NK-92 treated with Interleukin-12 subunit alpha and Interleukin-12 subunit beta, amount 100 ng/mL, for 24 hours (cell line): Measurements from ENCODE around the gene GHITM.
A peak's percentile ranks its signal among the peaks of the same experiment; 100 is the strongest.
"Not testable (repeated sequence)": the region's sequence is repeated elsewhere in the genome, so short reads cannot be mapped to it uniquely, and the experiment has no call there.

Source experiments
- DNase-seq: peaks from one replicate; lab custom pipeline; 2025; lab: John Stamatoyannopoulos, UW

GHITM gene

DNA sequence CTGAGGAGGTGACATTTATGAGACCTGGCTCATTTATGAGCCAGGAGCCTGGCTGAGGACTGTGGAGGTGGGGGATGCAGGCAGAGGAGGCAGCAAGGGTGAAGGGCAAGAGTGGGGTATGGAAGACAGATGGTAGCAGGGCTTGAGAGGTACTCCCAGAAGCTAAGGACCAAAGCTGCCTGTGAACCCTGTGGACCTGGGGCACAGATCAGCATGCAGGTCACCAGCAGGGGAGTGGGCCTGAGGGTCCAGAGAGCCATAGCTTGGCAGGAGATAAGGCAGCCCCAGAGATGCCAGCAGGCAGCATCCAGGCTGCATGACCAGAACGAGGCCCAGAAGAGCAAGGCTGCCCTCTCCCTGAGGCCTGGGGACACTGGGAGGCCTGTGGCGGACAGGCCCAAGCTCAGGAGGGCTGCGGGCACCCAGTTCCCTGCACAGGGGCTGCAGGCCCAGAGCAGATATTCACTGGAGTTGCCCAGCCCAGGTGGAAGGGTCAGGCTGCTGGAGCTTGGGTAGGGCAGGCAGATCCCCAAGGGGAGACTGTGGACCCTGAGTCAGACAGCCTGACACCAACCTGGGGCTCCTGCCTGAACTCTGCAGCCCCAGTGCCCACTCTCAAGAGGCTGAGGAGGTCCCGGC lies 37.6 kb downstream of the GHITM start:
- peak; percentile 38 for DNase-seq

DNA sequence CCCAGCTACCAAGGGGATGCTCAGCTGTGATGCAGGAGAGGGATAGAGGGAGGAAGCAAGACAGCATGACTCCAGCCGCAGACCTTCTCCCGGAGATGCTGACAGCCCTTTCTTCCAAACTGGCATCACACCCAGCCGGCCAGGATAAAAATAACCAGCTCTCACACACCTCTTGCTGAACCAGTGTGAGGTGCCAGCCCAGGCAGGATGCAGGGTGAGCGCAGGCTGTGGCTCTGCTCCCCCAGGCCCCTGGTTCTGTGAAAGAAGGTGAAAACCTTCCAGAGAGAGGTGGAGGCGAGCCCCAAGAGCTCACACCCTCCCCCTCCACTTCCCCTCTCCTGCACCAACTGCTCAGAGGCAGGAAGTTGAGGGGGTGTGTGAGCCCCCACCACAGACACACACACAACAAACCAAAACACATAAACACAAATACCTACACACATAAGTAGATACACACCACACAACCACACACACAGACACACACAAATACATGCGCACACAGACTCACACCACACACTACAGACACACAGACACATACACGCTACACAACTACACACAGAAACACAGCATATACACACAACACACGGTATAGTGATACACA lies 38.3 kb downstream of the GHITM start:
- peak; percentile 82 for DNase-seq

DNA sequence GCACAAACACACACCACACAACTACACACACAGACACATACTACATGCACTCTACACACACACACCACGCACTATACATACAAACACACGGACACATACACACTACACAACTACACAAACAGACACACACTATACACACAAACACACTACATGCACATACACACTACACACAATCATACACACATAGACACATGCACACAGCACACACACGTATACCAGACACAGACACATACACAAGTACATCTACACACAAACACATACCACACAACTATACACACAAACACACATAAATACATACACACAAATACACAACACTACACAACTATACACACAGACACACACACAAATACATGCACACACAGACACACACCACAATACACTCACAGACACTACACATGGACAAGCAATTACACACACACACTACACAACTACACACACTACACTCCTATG lies 38.9 kb downstream of the GHITM start:
- DNase-seq = no peak

DNA sequence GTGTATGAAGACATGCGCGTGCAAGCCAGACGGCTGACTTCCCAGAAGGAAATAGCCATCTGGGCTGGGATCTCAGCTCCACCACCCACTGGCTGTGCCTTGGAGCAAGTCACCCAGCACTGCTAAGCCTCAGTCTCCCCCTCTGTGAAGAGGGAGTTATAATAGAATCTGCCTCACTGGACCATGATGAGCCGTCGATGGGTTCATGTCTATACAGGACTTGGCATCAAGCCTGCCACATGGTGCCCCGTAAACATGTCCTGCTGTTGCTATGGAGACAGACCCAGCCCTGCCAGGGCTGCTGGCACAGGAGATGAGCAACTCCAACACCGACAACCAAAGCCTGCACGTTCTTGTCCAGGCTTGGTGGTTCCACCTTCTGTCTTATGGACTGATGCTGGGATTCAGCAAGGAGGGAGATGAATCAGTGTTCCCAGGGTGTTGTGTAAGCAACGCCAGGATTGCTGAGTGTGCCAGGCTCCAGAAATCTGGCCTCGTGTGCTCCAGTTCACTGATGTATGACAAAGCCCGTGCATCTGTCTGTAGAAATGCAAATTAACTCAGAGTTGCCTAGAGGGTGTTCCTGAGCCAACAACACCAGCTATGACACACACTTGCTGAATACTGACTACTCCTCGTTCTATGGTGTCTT lies 39.9 kb downstream of the GHITM start:
- peak; percentile 11 for DNase-seq

- DNase-seq = not testable (repeated sequence)
Measured at GRCh38 chr10:84180386-84180785, 41.1 kb downstream of the GHITM start.

DNA sequence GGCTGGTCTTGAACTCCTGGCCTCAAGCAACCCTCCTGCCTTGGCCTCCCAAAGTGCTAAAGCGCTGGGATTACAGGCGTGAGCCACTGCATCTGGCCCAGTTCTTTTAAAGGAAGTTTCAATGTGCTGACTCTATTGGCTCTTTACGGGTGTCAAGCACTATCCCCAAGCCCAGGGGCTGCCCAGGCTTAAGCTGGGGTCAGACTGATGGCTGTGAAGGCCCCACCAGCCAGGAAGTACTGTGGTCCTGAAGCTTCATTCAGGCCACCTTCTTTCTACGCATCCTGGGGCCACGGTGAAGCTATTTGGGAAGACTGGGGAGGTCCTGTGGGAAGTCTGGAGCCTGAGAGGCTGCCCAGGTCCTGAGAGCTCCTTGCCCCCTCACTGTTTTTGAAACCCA lies 42.3 kb downstream of the GHITM start:
- DNase-seq = no peak

DNA sequence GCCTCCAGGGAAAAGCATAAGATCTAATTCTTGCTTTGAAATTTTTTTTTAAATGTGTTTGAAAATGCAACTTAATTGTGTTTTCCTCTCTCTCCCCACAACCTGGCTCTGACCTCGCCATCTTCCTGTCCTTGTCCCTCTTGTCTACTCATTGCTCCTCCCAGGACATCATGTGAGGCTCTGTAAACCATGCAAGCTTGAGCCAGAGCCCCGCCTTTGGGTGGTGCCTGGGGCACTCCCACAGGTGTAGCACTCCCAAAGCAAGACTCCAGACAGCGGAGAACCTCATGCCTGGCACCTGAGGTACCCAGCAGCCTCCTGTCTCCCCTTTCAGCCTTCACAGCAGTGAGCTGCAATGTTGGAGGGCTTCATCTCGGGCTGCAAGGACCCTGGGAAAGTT lies 45.2 kb downstream of the GHITM start:
- no peak for DNase-seq

- DNase-seq = no peak
Measured at GRCh38 chr10:84185526-84186175, 46.3 kb downstream of the GHITM start.

DNA sequence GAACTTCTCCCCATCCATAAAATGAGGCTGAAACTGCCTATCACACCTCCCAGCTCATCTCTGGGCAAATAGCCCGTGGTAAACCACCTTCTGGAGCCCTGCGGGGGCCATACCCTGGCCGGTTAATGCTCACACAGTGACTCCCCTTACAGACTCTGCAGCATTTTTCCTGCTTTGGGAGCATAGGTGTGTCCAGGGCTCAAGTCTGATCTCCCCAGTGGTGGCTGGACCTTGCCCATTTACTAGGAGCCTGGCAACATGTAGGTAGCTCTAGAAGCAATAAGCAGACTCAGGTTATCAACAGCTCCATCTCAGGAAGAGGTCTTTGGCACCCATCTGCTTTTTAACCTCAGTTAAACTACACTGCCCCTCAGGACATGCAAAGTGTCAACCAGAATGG lies 49.5 kb downstream of the GHITM start:
- no peak for DNase-seq

DNA sequence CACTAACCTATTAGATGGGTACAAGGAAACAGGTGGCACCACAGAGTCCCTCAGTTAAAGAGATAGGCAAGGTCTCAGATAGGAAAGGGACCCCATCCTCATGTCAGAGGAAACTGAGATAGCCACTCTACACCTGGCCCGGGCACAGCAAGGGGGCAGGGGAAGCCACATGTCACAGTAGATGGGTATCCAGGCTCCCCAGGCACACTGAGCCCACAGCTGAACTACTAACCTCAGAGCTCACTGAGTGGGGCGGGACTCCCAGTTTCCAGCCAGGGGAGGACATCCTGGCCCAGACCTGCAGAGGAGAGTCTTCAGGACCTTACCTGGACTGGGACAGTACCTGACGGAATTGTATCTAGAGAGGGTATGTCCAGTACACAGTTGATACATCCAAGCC lies 51.3 kb downstream of the GHITM start:
- DNase-seq = no peak

DNA sequence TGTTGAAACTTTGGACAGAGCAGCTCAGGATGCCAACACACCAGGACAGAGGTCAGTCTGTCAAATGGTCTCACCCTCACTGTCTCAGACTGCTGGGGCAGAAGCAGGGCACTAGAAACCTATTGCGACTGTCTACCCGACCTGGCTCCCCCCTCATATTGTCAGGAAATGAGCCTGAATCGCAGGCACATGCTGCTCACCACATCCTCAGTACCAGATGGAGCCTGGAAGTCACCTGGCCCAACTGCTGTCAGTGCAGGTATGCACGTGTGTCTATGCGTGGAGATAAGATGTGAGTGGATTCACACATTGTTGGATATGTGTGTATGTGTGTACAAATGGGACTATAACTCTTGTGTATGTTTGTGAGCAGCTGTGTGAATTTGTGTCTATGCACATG lies 51.8 kb downstream of the GHITM start:
- no peak for DNase-seq

- no peak for DNase-seq
Measured at GRCh38 chr10:84193327-84193726, 54.0 kb downstream of the GHITM start.

DNA sequence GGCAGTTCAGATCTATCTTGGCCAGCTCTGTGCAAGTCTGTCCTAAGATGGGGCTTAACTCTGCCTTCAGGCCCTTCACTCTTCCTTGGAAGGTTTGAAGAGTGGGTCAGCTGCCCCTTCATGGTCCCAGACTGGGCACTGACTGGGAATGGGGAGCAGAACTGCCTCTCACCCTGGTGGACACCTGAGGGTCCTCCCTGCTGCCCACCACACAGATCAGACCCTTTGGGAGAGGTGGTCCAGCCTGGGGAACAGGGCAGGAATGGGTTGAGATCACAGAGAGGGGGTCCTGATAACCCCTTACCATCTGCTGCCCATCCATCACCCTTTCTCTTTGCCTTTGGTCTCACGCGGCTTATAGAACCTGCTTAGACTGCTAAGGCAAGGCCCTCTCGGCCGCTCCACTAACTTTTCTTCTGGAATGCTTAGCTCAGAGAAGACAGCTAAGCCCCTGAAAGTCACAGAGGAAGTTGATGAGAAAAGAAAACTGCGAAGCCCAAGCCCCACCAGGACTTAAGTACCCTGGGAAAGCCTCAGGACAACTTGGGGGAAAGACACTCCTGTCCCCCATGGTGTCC lies 54.6 kb downstream of the GHITM start:
- no peak for DNase-seq

DNA sequence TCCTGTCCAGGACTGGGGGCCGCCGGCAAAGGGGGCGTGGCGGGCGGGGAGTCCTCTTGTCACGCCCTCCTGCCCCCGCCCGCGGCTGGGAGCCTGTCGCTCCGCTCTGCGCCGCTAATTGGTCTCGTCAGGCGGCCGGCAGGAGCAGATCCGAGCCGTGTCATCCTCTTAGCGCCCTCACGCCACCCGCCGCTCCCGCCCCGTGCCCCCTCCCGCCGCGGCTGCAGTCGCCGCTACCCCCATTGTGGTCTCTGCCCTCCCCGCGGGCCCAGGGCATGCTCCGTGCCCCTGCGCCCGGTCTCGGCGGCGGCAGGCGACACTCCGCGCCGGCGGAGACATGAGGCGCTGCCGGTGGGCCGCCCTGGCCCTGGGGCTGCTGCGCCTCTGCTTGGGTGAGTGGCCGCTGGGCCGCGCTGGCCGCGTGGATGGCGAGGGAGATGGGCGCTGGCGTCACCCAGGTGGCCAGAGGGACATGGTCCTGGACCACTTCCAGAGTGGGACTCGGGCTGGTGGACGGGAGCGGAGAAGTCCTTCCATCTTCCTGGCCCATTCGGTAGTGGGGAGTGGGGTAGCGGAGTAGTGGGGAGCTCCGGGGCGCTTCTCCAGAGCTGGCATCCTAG lies 55.2 kb downstream of the GHITM start, which contains the start of gene CDHR1:
Gene CDHR1, plus strand, starts transcription at position 114 of the 620 bp plus-strand sequence. Its CDS starts 224 bp downstream, at position 338.
- no peak for DNase-seq

DNA sequence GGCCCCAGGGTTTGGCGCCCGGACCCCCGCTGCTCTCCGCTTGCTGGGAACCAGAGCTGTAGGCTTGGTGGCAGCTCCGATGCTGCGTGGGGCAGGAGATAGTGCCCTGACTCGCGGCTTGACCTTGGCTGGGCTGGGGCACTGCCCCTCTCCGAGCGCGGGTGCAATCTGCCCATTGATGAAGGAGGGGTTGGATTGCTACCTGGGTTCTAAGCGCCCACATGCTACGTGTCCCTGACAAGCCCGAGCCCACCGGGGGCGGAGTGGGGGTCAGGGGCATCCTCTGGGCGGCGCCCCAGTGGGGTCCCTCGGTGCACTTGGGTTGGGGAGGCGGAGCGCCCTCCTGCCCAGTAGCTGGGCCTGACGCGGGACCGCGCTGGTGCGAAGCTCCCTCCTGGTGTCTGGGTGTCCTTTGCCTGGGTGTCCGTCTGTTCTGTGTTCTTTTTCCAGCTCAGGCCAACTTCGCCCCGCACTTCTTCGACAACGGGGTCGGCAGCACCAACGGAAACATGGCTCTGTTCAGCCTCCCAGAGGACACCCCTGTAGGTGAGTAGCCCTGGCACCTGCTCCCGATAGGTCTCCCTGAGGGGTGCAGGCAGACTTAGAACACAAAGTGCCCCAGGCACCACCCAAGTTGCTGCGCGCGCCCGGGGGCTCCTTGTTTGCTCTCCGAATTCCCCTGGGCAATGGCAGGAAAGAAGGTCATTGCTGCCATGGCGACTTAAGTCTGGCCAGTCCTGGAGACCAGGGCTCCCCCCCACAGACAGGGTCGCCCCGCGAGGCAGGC lies 55.9 kb downstream of the GHITM start:
- DNase-seq = no peak

DNA sequence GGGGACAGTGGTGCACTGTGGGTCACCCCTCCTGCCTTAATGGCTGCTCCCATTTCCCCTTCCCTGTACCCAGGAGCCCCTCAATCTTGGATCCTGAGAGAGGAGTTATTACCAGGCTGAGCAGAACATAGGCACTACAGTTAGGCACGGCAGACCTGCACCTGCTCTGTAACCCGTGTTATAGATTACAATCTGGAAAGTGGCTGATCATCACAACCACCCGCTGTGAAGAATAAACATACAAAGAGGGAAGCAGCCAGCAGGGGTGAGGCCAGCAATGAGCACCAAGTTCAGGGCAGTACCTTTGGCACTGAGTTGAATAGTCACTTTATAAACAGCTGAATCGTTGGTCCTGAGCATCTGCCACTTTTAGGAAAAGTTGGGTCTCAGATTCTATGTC lies 56.8 kb downstream of the GHITM start:
- DNase-seq = no peak

- no peak for DNase-seq
Measured at GRCh38 chr10:84196941-84197340, 57.6 kb downstream of the GHITM start.

- no peak for DNase-seq
Measured at GRCh38 chr10:84197643-84198042, 58.3 kb downstream of the GHITM start.

DNA sequence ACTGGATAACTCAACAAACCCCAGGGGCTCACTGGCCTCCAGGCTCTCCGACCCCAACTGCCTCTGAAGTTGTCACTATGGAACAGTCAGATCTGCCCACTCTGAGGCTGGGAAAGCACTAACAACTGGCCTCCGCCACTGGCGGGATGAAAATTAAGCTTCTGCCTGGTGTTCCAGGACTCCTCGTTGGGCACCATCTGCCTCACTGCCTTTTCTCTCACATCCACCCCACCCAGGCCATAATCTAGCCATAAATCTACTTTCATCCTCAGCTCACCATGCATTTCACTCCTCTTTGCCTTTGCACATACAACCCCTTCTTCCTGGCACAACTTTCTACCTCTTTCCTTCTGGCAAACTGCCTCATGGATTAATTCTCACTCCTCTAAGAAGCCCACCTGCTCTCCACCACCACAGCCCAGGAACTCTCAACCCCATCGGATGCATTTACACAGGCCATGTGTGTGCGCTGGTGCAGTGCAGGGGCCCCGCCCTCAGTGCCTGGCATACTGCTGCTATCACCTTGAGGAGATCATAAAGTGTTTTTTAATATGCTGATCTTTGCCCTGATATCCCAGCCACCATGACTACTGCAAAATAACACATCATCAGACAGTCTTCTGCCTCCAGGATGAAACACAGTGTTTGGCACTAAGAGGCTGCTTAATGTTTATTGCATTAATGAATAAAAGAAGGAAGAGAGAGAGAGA lies 59.1 kb downstream of the GHITM start:
- no peak for DNase-seq

DNA sequence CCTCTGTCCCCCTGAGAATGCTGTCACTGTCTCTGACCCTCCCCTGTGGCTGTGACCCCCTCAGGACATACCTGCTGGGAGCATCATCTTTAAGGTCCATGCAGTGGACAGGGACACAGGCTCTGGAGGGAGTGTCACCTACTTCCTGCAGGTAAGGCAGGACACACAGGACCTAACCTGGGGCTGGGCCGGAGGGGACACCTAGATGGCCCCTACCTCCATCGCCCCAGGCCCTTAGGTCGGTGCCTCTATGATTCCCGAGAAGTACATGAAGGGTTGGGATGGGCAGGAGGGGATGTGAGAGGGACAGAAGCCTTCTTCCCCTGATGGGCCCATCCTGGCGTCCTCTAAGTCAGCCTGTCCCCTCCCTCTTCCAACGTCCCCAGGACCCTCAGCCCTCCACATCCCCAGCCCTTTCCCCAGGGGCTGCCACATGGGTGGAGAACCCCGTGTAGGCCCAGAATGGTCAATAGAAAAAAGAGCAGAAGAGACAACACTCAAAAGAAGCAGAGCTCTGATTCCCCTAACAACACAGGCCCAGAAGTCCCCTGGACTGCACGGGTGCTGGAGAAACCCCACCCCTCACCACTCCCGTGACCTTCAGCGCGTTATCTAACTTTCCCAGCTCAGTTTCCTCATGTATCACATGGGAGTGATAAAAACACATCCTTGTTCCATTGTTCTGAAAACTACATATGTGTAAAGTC lies 61.4 kb downstream of the GHITM start:
- DNase-seq = no peak
